ENCODE results near the gene SSNA1.

DNA sequence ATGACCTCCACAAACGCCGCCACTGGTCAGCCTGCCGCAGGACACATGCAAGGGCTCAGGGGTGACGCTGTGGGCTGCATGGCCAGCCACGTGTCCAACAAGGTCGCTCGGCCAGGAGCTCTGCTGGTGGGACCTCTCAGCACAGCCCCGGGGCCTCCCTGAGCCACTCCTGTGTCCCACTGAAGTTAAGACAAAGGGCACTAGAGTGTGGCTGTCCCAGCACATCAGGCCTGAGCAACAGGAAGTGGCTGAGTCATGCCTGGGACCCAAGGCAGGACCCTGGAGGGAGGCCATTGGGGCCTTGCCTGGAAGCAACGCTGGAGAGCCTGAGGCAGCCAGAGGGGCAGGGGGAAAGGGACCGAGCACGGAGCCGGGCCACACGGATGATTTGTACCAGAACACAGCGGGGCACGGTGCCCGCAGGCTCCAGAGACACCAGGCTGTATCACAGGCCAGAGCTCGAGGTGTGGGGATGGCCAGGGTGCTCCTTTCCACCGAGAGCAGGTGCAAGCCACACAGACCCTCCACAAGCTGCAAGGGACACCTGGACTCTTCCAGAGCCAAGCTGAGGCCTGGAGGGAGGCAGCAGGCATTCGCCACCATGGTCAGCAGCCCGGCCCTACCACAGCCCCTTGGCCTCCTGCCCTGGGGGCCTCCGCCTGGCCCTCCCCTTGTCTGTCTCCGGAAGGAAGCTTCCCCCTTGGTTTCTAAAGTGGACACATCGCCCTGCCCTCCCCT, 10.1 kb upstream of the SSNA1 start:
- TF ChIP-seq POLR2A (IDR thresholded peaks at IDR 0.05; ENCODE audit: low read depth, low read length) (no peak), POLR2AphosphoS5 (IDR thresholded peaks at IDR 0.05; ENCODE audit: low read depth, low read length) (no peak)
